Measurements from ENCODE around the gene NR3C2.

DNA sequence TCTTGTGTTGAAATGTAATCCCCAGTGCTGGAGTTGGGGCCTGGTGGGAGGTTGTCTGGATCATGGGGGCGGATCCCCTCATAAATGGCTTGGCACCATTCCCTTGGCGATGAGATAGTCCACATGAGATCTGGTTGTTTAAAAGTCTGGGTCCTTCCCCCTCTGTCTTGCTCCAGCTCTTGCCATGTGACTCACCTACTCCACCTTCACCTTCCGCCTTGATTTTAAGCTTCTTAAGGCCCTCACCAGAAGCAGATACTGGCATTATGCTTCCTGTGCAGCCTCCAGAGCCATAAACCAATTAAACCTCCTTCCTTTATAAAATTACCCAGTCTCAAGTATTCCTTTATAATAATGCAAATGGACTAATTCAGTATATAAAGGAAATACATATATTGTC lies 111.5 kb downstream of the NR3C2 start:
- TF ChIP-seq, protein P1, sequence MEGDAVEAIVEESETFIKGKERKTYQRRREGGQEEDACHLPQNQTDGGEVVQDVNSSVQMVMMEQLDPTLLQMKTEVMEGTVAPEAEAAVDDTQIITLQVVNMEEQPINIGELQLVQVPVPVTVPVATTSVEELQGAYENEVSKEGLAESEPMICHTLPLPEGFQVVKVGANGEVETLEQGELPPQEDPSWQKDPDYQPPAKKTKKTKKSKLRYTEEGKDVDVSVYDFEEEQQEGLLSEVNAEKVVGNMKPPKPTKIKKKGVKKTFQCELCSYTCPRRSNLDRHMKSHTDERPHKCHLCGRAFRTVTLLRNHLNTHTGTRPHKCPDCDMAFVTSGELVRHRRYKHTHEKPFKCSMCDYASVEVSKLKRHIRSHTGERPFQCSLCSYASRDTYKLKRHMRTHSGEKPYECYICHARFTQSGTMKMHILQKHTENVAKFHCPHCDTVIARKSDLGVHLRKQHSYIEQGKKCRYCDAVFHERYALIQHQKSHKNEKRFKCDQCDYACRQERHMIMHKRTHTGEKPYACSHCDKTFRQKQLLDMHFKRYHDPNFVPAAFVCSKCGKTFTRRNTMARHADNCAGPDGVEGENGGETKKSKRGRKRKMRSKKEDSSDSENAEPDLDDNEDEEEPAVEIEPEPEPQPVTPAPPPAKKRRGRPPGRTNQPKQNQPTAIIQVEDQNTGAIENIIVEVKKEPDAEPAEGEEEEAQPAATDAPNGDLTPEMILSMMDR (IDR thresholded peaks at IDR 0.05; ENCODE audit: insufficient read depth, low read length, poor library complexity, severe bottlenecking) = no peak
- TF ChIP-seq EZH2phosphoT487 (conservative IDR thresholded peaks at IDR 0.05; ENCODE audit: low read length) = no peak
